ENCODE data around the gene SORBS2. TPM values are rescaled to one million over a fixed set of nuclear protein-coding genes. Genes with fewer than 3 reads are reported as not detected.

The SORBS2 gene
- total RNA-seq, 1 donor from 2014 or later = 175 TPM

DNA sequence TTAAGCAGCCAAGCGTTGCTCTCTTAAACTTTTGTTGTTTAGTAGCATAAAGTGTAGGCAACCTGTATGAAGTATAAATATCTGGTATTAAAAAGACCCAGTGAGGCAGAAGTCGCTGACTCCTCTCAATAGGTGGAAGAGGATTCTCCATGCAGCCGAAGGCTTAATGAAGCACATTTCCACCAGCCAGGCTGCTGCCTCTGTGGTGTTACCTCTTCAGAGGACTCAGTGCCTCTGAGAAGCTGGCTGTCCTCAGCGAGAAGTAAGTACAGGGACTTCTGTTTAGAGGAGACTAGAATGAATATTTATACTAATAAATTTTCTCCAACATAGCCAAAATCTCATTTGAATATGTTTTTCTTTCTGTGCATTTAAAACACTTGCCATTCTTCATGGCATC, 6.0 kb downstream of the SORBS2 start:
- DNase-seq (ENCODE audit: extremely low read depth, low read depth, low spot score) = no peak

DNA sequence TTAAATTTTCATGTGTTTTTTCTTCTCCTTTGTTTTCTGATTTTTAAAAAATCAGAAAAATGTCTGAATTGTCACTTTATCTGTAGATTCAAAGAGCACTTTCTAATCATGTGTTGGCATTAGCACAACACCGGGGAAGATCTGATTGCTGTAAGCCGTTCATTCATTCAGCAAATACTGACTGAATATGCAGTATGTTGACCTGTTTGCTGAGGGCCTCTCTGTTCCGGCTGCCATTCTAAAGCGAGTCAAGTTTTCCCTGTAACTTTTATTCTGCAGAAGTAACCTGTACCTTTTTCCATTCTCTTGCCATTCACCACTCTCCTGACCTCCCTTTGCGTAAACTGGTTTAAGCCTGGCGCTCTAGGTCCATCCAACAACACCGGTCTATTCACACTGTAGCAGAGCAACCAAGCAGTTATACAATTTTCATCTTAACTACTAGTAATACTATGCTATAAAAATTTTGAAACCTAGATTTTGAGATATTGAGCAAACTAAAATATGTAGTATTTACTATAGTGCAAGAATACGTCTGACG, 6.7 kb downstream of the SORBS2 start:
- no peak for DNase-seq (ENCODE audit: extremely low read depth, low read depth, low spot score)

DNA sequence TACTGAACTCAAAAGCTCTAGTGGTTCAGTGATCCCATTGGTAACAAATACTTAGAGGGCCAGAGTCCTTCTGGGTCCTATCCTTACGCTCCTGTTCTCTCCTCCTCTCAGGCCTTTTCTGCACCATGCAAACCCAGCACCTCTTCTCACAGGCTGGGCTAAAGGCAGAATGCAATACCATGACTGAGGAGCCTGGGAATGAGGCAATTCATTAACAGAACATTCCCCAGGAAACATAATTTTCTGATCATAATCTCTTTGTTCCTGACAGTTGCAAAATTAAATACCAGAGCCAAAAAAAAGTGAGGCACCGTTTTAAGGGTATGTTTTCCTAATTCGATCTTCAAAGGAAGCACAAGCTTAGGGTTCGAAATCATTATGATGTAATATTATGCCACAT, 9.0 kb downstream of the SORBS2 start:
- DNase-seq (ENCODE audit: extremely low read depth, low read depth, low spot score) = no peak

DNA sequence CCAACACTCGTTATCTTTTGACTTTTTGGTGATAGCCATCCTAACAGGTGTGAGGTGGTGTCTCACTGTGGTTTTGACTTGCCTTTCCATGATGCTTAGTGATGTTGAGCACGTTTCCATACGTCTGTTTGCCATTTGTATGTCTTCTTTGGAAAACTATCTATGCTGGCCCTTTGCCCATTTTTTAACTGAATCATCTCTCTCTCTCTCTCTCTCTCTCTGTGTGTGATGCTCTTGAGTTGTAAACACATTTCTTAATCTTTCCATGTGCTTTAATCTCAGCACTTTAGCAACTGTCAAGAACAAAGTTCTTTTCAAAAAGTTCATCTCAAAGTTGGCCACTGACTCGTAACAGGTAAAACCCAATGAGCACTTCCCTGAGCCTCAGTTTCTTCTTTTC, 10.5 kb downstream of the SORBS2 start:
- no peak for DNase-seq (ENCODE audit: extremely low read depth, low read depth, low spot score)

DNA sequence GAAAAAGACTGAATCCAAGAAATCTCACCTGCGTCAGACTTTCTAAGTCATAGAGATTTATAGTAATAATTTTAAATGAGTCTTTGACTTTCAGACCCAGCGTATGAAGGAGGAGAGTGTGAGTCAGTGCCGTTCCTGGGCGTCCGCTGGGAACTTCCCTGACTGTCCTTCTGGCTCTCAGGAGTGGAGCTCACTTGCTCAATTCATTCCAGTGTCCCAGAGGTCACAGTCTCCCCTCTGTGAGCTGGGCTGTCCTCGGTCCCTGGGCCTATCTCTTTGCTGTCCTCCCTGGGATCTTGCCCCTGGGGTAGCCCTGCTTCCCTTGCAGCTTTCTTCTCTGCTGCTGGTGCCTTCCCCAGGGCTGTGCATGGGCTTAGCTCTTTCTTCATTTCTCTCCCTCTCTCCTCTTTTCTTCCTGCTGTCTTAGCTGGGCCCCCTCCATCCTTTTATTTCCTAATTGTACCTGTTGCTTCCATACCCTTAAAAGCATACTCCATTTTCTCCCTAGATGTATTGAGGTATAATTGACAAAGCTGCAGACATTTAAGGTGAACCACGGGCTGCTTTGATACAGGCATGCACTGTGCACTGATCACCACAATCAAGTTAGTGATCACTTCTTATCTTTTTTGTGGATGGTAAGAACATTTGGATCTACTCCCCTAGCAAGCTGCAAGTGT, 11.6 kb downstream of the SORBS2 start:
- DNase-seq (ENCODE audit: extremely low read depth, low read depth, low spot score) = no peak

DNA sequence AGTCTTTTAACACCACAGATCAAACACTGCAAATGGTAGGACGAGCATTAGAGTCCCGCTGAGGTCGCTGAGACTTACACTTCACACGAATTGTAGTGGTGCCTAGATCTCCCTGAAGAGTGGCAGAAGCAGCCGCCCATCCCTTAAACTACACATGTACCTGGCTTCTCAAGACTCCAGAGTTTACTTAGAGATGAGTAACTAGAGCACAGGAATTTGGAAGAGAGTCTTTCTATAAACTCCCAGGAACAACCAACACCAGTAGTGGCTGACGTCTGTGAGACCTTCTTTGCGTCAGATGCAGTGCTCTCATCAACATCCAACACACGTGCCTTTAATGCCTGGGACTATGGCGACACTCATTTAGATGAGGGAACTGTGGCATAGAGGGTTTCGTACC, 12.6 kb downstream of the SORBS2 start:
- DNase-seq (ENCODE audit: extremely low read depth, low read depth, low spot score) = no peak

DNA sequence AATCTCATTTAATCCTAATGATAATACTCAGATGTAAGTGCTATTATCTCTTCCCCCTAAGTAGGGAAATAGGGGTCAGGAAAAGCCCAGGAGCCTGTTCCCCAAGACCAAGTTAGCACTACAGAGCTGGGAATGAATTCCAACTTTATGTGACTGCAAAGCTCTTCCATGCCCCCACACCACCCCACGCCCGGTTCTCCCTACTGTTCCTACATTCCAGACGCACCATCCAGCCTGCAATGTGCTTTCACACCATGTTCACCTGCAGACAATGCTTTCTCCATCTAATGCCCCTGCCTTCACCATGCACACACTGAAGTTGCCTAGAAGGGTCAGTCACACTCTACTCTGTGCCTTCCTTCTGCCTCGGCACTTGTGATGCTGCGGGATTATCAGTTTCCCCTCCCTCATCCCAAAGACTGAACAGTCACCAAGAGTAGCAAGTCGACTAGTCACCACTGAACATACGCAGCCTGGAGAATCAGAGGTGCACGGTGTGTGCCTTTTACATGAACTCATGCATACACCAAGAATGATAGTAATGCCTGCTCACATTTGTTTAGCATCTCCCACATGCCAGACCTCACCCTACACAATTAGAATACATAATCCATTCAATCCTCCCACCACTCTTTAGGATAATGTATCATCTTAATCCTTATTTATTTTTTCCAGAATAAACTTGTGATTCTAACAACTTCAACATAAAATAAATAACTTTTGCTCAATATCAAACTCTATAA, 14.2 kb downstream of the SORBS2 start:
- no peak for DNase-seq (ENCODE audit: extremely low read depth, low read depth, low spot score)

DNA sequence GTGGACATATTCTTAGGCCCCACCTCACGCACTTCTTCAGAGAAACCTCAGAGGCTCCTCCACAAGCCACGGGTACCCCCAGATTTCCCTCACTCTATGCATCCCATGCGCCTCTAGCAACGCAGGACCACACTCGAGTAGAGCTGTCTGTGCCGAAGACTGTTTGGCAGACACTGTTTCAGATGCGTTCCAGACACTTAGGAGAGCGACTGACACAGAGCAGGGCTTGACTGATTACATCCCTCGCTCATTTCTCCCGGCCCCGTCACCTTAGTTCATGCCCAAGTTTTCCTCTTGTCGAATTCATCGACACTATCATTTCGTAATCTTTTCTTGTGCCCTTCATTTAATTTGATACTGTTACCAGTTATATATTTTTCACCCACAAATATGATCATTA, 15.0 kb downstream of the SORBS2 start:
- DNase-seq (ENCODE audit: extremely low read depth, low read depth, low spot score) = no peak

DNA sequence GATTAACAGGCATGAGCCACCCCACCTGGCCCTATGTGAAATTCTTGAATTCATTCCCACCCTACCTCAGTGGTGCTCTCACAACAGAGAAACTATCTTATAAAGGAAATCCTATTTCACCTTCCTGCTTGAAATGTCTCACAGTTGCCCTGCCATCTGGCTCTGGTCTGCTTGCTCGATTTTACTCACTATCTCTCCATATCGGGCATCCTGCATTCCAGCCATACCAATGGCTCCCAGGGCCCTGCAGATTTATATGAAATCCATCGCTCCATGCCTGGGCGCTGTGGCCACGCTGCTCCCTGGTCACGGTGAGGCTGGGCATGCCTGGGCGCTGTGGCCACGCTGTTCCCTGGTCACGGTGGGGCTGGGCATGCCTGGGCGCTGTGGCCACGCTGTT, 15.8 kb downstream of the SORBS2 start:
- DNase-seq (ENCODE audit: extremely low read depth, low read depth, low spot score) = no peak

DNA sequence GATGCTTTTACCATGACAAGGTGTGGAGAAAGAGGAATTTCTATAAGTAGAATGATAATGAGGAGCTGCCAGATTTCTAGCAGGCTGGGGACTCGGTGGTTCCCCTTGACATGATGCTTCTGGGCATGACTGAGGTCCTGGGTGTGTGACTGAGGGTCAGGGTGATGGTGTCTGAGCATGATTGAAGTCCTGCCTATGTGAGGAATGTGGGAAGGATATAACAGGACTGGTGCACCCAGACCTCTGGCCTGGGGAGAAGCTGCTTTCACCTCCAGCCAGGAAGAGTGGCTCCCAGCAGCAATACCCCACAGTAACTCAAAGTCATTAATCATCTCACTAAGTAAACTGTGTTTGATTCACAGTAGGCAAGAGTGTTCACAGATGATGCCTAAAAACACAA, 17.4 kb downstream of the SORBS2 start:
- DNase-seq (ENCODE audit: extremely low read depth, low read depth, low spot score) = no peak

DNA sequence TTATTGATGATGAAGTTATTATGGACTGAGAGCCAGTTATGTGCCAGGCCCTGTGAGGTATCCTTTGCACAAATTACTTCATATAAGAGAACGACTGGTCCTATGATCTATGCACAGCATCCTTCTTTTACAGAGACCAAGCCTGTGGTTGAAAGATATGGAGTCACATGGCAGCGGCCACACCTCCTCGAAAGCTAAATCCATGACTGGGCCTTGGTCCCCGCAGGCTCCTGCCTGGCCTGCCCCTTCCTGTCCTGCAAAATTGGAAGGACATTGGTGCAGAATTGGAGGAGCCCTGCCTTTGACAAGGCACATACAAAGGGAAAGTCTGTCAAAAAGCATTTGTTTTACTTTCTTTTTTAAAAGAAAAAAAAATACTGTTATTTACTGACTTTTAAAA, 18.3 kb downstream of the SORBS2 start:
- no peak for DNase-seq (ENCODE audit: extremely low read depth, low read depth, low spot score)

DNA sequence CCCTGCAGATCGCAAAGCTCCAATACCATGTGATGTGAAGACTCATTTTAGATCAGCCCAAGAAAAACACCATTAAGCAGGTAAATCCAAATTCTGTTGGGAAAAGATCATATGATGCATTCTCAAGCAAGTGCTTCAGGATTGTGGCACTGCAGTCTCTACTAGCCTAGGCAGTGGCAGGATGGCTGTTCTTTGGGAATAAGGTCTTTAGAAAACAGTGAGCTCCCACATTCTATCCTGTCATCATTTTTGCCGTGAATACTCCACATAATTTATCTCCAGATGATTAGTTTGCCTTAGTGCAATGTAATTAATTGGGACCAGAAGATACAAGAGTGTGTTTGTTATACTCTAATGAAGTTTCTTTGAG, 18.9 kb downstream of the SORBS2 start:
- no peak for DNase-seq (ENCODE audit: extremely low read depth, low read depth, low spot score)

DNA sequence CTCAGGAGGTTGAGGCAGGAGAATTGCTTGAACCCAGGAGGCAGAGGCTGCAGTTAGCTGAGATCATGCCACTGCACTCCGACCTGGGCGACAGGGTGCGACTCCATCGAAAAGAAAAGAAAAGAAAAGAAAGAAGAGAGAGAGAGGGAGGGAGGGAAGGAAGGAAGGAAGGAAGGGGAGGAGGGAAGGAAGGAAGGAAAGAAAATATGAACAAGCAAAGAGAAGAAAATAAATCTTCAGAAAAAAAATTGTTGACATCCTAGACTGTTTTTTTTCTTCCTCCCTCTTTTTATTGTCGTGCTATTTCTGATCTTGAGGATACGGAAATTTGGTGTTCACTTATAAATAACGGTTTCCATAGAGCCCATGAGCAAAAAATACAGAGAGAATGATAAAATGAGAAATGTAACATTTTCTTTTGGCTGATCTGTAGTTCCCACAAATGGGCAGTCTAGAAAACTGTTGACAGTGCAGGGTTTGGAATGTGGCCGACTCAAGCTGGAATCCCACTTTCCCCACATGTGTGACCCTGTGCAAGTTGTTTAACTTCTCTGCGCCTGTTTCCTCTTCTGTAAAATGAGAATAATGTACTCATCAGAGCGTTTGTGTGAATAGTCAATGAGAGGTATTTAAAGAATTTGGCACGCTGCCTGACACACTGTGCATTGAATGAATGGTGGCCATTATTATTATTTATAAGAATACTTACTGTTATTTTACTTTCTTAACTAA, 19.4 kb downstream of the SORBS2 start:
- peak; percentile 98 for DNase-seq (ENCODE audit: extremely low read depth, low read depth, low spot score)

DNA sequence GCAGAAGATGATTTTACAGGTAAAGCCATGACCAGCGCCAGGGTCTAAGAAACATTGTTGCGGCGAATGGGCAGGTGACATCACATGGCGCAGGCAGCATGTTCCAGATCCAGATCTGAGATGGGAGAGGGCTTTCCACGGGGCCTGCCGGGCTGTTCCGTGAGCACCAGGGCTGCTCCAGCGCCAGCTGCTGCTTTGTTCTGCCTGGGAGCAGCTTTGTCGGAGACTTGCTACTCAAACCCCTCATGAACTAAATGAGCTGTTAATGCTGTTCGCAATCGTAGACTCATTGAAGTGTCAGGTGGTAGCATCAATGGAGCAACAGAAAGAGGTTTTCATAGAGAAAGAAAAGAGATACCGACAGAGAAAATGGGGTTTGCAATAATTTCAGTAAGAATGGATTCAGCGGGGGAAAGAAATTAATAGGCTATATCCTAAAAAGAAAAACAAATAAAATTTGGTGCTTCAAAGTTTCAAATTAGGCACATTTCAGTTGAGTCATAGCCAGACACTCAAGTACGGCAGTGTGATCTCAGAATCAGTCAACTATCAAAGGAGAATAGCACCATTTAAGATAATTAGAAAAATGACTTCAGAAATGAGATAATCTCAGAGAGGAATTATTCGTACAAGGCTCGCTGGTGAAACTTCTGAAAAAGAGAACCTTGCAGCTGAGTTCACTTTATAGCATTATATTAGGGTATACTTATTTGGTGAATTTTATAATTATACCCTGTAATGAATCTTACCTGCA, 23.9 kb downstream of the SORBS2 start:
- no peak for DNase-seq (ENCODE audit: extremely low read depth, low read depth, low spot score)

DNA sequence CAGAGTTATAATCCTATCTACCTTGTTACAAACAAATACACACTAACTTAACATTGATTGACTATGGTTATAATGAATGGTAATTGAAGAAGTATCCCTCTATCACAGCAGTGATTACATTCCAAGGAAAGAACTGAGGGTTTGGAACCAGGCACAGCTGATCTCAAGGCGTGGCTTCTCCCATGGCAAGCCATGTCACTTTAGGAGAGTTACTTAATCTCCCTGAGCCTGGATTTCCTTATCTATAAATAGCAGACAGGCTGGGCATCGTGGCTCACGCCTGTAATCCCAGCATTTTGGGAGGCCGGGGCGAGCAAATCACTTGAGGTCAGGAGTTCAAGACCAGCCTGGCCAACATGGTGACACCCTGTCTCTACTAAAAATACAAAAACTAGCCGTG, 25.6 kb downstream of the SORBS2 start:
- DNase-seq (ENCODE audit: extremely low read depth, low read depth, low spot score) = no peak

DNA sequence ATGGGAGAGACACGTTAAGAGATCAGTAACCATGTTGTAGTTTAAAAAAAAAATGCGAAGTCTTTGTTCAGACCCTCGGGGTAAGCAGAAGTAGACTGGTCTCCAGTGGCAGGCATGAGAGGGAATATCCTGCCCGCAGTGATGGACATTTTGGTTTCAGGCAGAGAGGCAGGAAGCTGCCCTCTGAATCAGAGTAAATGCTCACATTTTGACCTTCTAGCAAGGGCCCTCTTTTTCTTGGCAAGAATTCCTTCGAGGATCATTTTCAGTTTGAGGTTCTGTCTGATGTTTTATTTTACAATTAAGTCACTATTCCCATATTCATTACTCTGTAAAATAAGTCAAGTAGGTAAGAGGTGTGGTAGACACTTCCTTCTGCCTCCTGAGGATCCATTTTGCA, 28.4 kb downstream of the SORBS2 start:
- DNase-seq (ENCODE audit: extremely low read depth, low read depth, low spot score) = no peak

DNA sequence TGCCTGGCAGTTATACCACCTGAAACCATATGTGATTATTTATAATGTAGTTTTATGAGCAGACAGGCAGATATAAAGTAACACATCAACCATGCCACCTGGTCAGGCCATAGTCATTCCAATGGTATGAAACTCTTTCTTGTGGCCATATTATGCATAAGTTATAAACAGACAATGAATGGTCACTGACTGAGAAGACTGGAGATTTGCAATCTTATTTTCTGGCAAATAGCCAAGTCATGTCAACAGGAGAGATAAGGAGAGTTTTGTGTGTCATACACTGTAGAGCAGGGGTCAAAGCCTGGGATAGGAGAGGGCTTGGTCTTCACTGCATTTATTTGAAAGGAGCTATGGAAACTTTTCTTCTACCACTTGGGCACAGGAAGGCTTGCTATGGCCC, 29.5 kb downstream of the SORBS2 start:
- DNase-seq (ENCODE audit: extremely low read depth, low read depth, low spot score) = no peak

DNA sequence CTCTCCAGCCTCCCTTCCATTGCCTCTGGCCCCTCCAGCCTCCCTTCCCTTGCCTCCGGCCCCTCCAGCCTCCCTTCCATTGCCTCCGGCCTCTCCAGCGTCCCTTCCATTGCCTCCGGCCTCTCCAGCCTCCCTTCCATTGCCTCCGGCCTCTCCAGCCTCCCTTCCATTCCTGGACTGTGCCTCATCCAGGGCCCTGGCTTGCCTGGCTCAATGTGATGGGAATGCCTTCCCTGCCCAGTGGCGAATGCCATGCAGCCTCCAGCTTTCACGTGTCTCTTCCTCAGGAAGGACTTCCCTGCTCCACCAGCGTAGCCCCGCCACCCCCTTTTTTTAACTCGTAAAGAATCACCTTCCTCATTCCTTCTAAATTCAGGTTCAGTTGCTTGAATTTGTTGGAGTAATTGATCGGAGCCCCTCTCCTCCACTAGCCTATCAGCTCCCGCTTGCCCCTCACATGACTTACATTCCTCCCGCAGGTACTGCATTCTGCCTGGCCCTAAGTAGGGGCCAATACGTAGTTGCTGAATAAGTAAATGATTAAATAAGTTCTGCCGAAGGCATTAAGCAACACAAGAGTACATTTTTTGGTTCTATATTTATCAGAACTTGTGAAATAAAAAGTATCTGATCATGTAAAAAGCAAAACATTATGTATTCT, 30.3 kb downstream of the SORBS2 start:
- DNase-seq (ENCODE audit: extremely low read depth, low read depth, low spot score) = no peak

DNA sequence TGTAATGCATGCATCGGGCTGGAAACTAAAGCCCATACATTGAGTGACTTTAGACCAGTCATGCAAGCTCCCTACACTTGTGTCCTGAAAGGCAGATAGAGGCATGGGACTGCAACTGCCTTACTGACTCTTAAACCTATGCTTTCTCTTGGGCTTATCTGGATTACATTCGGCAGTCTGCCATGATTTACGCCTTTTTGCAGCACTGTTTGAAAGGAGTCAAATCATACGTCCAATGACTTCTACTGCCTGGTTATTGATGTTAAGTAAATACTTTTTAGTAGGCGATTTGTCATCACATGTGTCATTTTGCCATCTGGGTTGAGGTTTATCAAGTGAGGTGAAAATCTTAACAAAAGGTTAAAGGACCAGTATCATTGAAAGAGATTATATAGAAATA, 31.5 kb downstream of the SORBS2 start:
- no peak for DNase-seq (ENCODE audit: extremely low read depth, low read depth, low spot score)

DNA sequence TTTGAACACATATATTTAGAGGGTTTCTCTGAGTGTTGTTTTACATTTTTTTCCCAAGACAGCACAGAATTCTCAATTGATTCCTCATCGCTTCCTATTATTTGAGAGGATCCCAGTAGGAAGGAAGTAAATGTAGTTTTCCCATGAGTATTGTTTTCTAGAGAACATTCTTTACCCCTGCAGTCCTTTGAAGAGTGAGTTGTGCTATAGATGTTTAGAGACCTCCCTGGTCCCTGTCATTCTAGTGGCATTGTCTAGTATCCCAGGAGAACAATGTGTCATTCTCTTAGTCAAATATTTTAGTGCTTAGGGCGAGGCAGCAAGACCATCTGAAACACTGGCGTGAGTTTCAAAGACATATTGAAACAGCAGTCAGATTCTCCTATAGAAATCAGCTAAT, 32.5 kb downstream of the SORBS2 start:
- DNase-seq (ENCODE audit: extremely low read depth, low read depth, low spot score) = peak; percentile 79

DNA sequence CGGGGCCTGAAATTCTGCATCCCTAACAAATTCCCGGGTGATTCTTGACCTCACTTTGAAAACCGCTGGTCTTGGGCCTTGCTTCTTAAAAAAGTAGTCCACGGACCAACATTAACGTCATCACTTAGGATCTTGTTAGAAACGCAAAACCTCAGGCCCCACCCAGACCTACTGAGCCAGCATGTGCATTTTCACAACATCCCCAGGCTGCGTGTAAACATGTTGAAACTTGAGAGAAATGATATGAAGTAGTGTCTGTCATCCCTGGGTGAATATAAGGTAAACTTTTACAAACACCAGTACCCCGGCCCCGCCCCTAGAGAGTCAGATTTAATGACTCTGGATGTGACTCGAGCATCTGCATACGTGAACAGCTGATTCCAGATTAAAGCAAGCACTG, 33.7 kb downstream of the SORBS2 start:
- DNase-seq (ENCODE audit: extremely low read depth, low read depth, low spot score) = no peak

All from glomerular endothelial cell (primary cell).